Hepatocyte (in vitro differentiated cells): Measurements from ENCODE around the gene TAGLN. TPM values are rescaled to one million over a fixed set of nuclear protein-coding genes. Genes with fewer than 3 reads are reported as not detected.

ENCODE experiments used
- DNase-seq: peaks from one replicate; pipeline ENCODE4 v3.0.0-alpha.2; 2016; ENCODE audit warnings: low spot score
- H2AFZ ChIP-seq: fragments of 200-600 bp; sonication (generic); 2 replicates; pipeline ENCODE4 v1.6.0; 2016; ENCODE audit warnings: antibody characterized with exemption, mild to moderate bottlenecking
- H3K27ac ChIP-seq: fragments of 200-600 bp; sonication (generic); 2 replicates; pipeline ENCODE4 v1.5.1; 2016; ENCODE audit warnings: mild to moderate bottlenecking
- H3K27me3 ChIP-seq: fragments of 200-600 bp; sonication (generic); 2 replicates; pipeline ENCODE4 v1.6.1; 2016
- H3K36me3 ChIP-seq: fragments of 200-600 bp; sonication (generic); replicated peaks from 2 replicates; pipeline ENCODE4 v1.5.1; 2016; ENCODE audit warnings: low read depth; ENCODE audit not compliant: insufficient read depth
- H3K4me1 ChIP-seq: fragments of 200-600 bp; sonication (generic); 2 replicates; pipeline ENCODE4 v1.5.1; 2016; ENCODE audit warnings: mild to moderate bottlenecking, moderate library complexity; ENCODE audit not compliant: insufficient read depth
- H3K4me2 ChIP-seq: fragments of 200-600 bp; sonication (generic); 2 replicates; pipeline ENCODE4 v1.6.0; 2016
- H3K4me3 ChIP-seq: fragments of 200-600 bp; sonication (generic); 2 replicates; pipeline ENCODE4 v1.5.1; 2016; ENCODE audit warnings: mild to moderate bottlenecking
- H3K79me2 ChIP-seq: fragments of 200-600 bp; sonication (generic); 2 replicates; pipeline ENCODE4 v1.6.0; 2017; ENCODE audit warnings: mild to moderate bottlenecking
- H3K9me2 ChIP-seq: fragments of 200-600 bp; sonication (generic); replicated peaks from 2 replicates; pipeline ENCODE4 v1.6.0; 2017; ENCODE audit warnings: mild to moderate bottlenecking; ENCODE audit not compliant: insufficient read depth
- H3K9me3 ChIP-seq: fragments of 200-600 bp; sonication (generic); 2 replicates; pipeline ENCODE4 v1.5.1; 2016; ENCODE audit warnings: low read depth, mild to moderate bottlenecking
- H4K20me1 ChIP-seq: fragments of 200-600 bp; sonication (generic); 2 replicates; pipeline ENCODE4 v1.6.0; 2016; ENCODE audit warnings: mild to moderate bottlenecking; ENCODE audit not compliant: insufficient read depth, poor library complexity, severe bottlenecking
- CTCF ChIP-seq: fragments of 200-600 bp; sonication (generic); IDR thresholded peaks from 2 replicates; pipeline ENCODE4 v1.5.1; 2016; ENCODE audit warnings: antibody characterized with exemption, mild to moderate bottlenecking; ENCODE audit not compliant: poor library complexity
- EZH2 ChIP-seq: fragments of 200-600 bp; sonication (generic); IDR thresholded peaks from 2 replicates; pipeline ENCODE4 v1.6.1; 2016; ENCODE audit warnings: antibody characterized with exemption, mild to moderate bottlenecking, borderline replicate concordance
- EZH2phosphoT487 ChIP-seq: fragments of 200-600 bp; sonication (generic); IDR thresholded peaks from one replicate; pipeline ENCODE4 v1.6.1; 2018; ENCODE audit warnings: antibody characterized with exemption, mild to moderate bottlenecking, low read depth, moderate library complexity; ENCODE audit not compliant: unreplicated experiment, severe bottlenecking
- WGBS: methylation state at CpG from one replicate; pipeline ENCODE4 v1.1.6; 2016; ENCODE audit warnings: low lambda C conversion rate; ENCODE audit errors: missing lambda C conversion rate; 5-methylcytosine and 5-hydroxymethylcytosine counted together
- polyA plus RNA-seq: library from polyadenylated mRNA; unstranded; fragments of >200 nt; fragmentation: Nextera tagmentation; extraction: Ambion mirVana; gene quantifications from 2 replicates; pipeline ENCODE4 v1.2.1, GENCODE V29; 2016
- total RNA-seq: library from RNA; depleted of rRNA; stranded (reverse); fragments of >200 nt; gene quantifications from 2 replicates; pipeline ENCODE4 v1.2.3, GENCODE V29; 2014

The TAGLN gene
- total and polyA plus RNA-seq, 2 experiments from 2014 or later, result 113 to 150 TPM

- H3K79me2 ChIP-seq, result no peaks in the 10 kb centered on the region
- no peaks in the 10 kb centered on the region for H3K36me3 ChIP-seq
- no peak overlapping the region for H3K4me2 ChIP-seq
- no peak overlapping the region for H3K27ac ChIP-seq
- no peak for DNase-seq
- no peaks in the 10 kb centered on the region for H3K9me3 ChIP-seq
- H3K9me2 ChIP-seq, result no peaks in the 10 kb centered on the region
- no peaks in the 10 kb centered on the region for H3K27me3 ChIP-seq
- WGBS, result 90% methylated on average over 3 of the region's 10 CpGs
- H3K4me3 ChIP-seq, result no peak overlapping the region
- H3K4me1 ChIP-seq, result no peaks in the 10 kb centered on the region
- TF ChIP-seq CTCF (no peak), EZH2phosphoT487 (no peak), EZH2 (no peak)
- no peaks in the 10 kb centered on the region for H4K20me1 ChIP-seq
- H2AFZ ChIP-seq, result no peak overlapping the region
Measured at GRCh38 chr11:117251506-117251905, 52.3 kb downstream of the TAGLN start.

- Histone ChIP-seq H3K4me2 (no peak overlapping the region), H4K20me1 (no peaks in the 10 kb centered on the region)
Measured at GRCh38 chr11:117255966-117256365, 56.8 kb downstream of the TAGLN start.

GRCh38 chr11:117256573-117256972 is 57.4 kb downstream of the TAGLN start:
- no peak for DNase-seq
- no peaks in the 10 kb centered on the region for H3K9me3 ChIP-seq
- H3K27ac ChIP-seq, result no peak overlapping the region
- no peaks in the 10 kb centered on the region for H3K9me2 ChIP-seq
- H2AFZ ChIP-seq, result no peak overlapping the region
- no peaks in the 10 kb centered on the region for H3K27me3 ChIP-seq
- WGBS, result 62% methylated on average over 2 of the region's 2 CpGs
- H3K4me3 ChIP-seq, result no peak overlapping the region
- no peak overlapping the region for H3K4me2 ChIP-seq
- no peaks in the 10 kb centered on the region for H3K4me1 ChIP-seq
- no peak for TF ChIP-seq CTCF
- no peak for TF ChIP-seq EZH2phosphoT487
- no peak for TF ChIP-seq EZH2
- no peaks in the 10 kb centered on the region for H4K20me1 ChIP-seq
- peaks cover 5% of the 10 kb centered on the region for H3K79me2 ChIP-seq
- H3K36me3 ChIP-seq, result no peaks in the 10 kb centered on the region

More at GRCh38 chr11:117255966-117256365, 56.8 kb downstream of the TAGLN start:
- Histone ChIP-seq H3K9me3 (no peaks in the 10 kb centered on the region), H3K79me2 (peaks cover 5% of the 10 kb centered on the region), H2AFZ (no peak overlapping the region), H3K4me3 (no peak overlapping the region), H3K36me3 (no peaks in the 10 kb centered on the region), H3K9me2 (no peaks in the 10 kb centered on the region), H3K4me1 (no peaks in the 10 kb centered on the region), H3K27me3 (no peaks in the 10 kb centered on the region), H3K27ac (no peak overlapping the region)
- no peak for TF ChIP-seq CTCF
- no peak for TF ChIP-seq EZH2phosphoT487
- no peak for TF ChIP-seq EZH2
- WGBS, result 89% methylated on average over 3 of the region's 3 CpGs
- no peak for DNase-seq

Other genes with a start within 250 kb of the TAGLN start
- gene SIK3, start 100.9 kb upstream of the TAGLN start, total RNA-seq, result 17.7 and 19.1 TPM in 2 replicates
- gene SIK3, start 100.9 kb upstream of the TAGLN start, polyA plus RNA-seq, result 15.8 and 16.7 TPM in 2 replicates
- 93.3 and 103 TPM in 2 replicates for gene PAFAH1B2, start 55.1 kb upstream of the TAGLN start, total RNA-seq
- gene PAFAH1B2, start 55.1 kb upstream of the TAGLN start, polyA plus RNA-seq, result 30.8 and 31.0 TPM in 2 replicates
- gene SIDT2, start 20.6 kb upstream of the TAGLN start, total RNA-seq, result 27.1 and 32.0 TPM in 2 replicates
- 16.7 and 19.9 TPM in 2 replicates for gene SIDT2, start 20.6 kb upstream of the TAGLN start, polyA plus RNA-seq
- gene PCSK7, start 32.7 kb downstream of the TAGLN start, total RNA-seq, result 21.9 and 25.9 TPM in 2 replicates
- 33.0 and 33.2 TPM in 2 replicates for gene PCSK7, start 32.7 kb downstream of the TAGLN start, polyA plus RNA-seq
- 11.1 and 12.5 TPM in 2 replicates for gene RNF214, start 33.3 kb downstream of the TAGLN start, total RNA-seq
- 26.2 and 27.0 TPM in 2 replicates for gene RNF214, start 33.3 kb downstream of the TAGLN start, polyA plus RNA-seq
- gene BACE1-AS, start 92.0 kb downstream of the TAGLN start, total RNA-seq, result 3.6 and 3.9 TPM in 2 replicates
- 2.1 and 3.9 TPM in 2 replicates for gene BACE1-AS, start 92.0 kb downstream of the TAGLN start, polyA plus RNA-seq
- 17.9 and 22.6 TPM in 2 replicates for gene BACE1, start 116.9 kb downstream of the TAGLN start, total RNA-seq
- gene BACE1, start 116.9 kb downstream of the TAGLN start, polyA plus RNA-seq, result 12.7 and 17.5 TPM in 2 replicates
- gene CEP164, start 128.5 kb downstream of the TAGLN start, total RNA-seq, result 7.1 and 18.3 TPM in 2 replicates
- gene CEP164, start 128.5 kb downstream of the TAGLN start, polyA plus RNA-seq, result 19.9 and 31.9 TPM in 2 replicates